Measurements from ENCODE around the gene PKIB. TPM values are rescaled to one million over a fixed set of nuclear protein-coding genes. Genes with fewer than 3 reads are reported as not detected.

Gene PKIB
- total RNA-seq, 1 donor from 2014 or later = 15.3 TPM

DNA sequence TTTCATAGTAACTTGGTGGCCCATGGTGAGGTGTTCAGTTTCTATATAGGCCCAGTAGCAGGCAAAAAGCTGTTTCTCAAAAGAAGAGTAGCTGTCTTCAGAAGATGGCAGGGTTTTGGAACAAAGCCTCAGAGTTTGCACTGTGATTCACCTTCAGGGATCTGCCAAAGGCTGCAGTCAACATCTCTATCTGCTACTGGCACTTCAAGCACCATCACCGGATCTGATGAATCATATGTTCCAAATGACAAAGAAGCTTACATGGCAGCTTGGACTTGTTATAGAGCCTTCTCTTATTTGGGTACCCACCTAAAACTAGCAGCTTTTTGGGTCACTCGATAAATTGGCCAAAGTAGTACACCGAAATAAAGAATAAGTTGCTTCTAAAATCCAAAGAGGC lies 39.5 kb downstream of the PKIB start:
- DNase-seq (ENCODE audit: low read depth) = no peak
- TF ChIP-seq, protein P1, sequence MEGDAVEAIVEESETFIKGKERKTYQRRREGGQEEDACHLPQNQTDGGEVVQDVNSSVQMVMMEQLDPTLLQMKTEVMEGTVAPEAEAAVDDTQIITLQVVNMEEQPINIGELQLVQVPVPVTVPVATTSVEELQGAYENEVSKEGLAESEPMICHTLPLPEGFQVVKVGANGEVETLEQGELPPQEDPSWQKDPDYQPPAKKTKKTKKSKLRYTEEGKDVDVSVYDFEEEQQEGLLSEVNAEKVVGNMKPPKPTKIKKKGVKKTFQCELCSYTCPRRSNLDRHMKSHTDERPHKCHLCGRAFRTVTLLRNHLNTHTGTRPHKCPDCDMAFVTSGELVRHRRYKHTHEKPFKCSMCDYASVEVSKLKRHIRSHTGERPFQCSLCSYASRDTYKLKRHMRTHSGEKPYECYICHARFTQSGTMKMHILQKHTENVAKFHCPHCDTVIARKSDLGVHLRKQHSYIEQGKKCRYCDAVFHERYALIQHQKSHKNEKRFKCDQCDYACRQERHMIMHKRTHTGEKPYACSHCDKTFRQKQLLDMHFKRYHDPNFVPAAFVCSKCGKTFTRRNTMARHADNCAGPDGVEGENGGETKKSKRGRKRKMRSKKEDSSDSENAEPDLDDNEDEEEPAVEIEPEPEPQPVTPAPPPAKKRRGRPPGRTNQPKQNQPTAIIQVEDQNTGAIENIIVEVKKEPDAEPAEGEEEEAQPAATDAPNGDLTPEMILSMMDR (IDR thresholded peaks at IDR 0.05; ENCODE audit: insufficient read depth, low read length, poor library complexity, severe bottlenecking) = no peak
- Histone ChIP-seq H3K36me3 (ENCODE audit: control insufficient read depth, insufficient read depth, low read length) (no peaks in the 10 kb centered on the region), H3K4me3 (ENCODE audit: low read depth, low read length) (no peak overlapping the region), H3K27me3 (ENCODE audit: control insufficient read depth, insufficient read depth, low read length) (no peaks in the 10 kb centered on the region)

DNA sequence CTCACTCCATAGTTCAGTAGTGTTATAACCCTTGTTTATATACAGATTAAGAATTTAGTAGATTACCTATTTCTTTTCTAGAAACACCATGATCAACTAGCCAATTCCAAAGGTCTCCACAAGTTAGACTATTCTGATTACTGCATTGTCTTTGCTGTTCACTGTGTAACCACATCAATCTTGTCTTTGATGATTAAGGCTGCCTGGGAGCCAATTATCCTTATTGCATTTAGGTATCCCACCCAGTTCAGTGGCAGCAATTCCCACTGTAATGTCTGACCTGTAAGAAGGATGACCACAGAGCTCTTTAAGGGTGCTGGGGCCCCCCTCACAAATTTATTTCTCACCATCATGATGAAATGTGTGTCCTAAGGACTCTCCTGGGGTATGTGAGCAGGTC lies 40.2 kb downstream of the PKIB start:
- Histone ChIP-seq H3K27me3 (ENCODE audit: control insufficient read depth, insufficient read depth, low read length) (no peaks in the 10 kb centered on the region), H3K4me3 (ENCODE audit: low read depth, low read length) (no peak overlapping the region), H3K36me3 (ENCODE audit: control insufficient read depth, insufficient read depth, low read length) (no peaks in the 10 kb centered on the region)
- TF ChIP-seq, protein P1 (IDR thresholded peaks at IDR 0.05; ENCODE audit: insufficient read depth, low read length, poor library complexity, severe bottlenecking) = no peak
- no peak for DNase-seq (ENCODE audit: low read depth)

DNA sequence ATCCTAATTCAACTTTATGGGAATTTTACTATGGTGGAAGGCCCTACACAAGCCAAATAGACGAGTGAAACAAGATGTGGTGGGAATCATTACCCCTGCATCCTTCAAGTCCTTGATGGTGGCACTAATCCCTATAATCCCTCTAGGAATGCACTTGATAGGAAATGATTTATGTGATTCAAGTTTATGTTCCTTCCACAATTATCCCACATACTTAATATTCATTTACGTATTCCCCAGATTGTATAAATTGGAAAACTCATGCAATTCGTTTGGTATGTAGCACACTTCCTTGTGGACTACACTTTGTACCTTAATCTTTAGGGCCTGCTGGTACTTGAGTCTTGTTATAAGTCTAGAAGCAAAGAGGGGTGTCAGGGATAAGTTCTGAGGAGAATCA lies 40.8 kb downstream of the PKIB start:
- TF ChIP-seq, protein P1 (IDR thresholded peaks at IDR 0.05; ENCODE audit: insufficient read depth, low read length, poor library complexity, severe bottlenecking) = no peak
- Histone ChIP-seq H3K4me3 (ENCODE audit: low read depth, low read length) (no peak overlapping the region), H3K27me3 (ENCODE audit: control insufficient read depth, insufficient read depth, low read length) (no peaks in the 10 kb centered on the region), H3K36me3 (ENCODE audit: control insufficient read depth, insufficient read depth, low read length) (no peaks in the 10 kb centered on the region)
- no peak for DNase-seq (ENCODE audit: low read depth)

DNA sequence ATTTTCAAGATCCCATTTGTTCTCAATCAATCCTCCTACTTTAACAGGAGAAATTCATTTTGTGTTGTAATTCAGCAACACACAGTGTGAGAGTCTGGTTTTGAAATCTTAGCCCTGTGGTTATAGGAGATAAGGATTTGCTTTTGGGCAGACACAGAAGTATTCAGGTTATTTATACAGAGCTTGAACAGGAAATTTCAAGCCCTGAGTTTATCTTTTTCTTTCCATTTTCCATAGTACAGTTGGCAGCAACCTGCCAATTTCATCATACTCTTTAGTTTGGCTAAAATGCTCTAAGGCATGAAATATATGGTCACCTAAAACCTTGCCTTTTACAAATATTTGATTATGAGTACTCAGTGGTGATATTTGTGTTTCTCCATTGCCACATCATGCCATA lies 41.4 kb downstream of the PKIB start:
- Histone ChIP-seq H3K27me3 (ENCODE audit: control insufficient read depth, insufficient read depth, low read length) (no peaks in the 10 kb centered on the region), H3K36me3 (ENCODE audit: control insufficient read depth, insufficient read depth, low read length) (no peaks in the 10 kb centered on the region), H3K4me3 (ENCODE audit: low read depth, low read length) (no peak overlapping the region)
- no peak for DNase-seq (ENCODE audit: low read depth)
- TF ChIP-seq, protein P1 (IDR thresholded peaks at IDR 0.05; ENCODE audit: insufficient read depth, low read length, poor library complexity, severe bottlenecking) = no peak

DNA sequence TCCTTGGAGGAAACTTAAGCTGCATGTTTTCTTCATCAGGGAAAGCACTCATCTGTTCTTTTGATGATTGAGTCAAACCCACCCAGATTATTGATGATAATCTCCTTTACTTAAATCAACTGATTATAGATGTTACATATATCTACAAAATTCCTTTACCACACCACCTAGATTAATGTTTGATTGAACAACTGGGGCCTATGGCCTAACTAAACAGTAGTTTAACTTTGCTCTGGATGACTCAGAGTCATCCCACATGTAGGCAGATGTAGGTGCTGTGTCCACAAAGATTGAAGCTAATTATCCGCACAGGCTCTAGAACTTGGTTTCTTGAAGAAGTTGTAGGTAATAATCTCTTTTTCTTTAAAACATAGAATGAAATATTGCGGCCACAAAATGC lies 42.2 kb downstream of the PKIB start:
- Histone ChIP-seq H3K4me3 (ENCODE audit: low read depth, low read length) (no peak overlapping the region), H3K27me3 (ENCODE audit: control insufficient read depth, insufficient read depth, low read length) (no peaks in the 10 kb centered on the region), H3K36me3 (ENCODE audit: control insufficient read depth, insufficient read depth, low read length) (no peaks in the 10 kb centered on the region)
- TF ChIP-seq, protein P1 (IDR thresholded peaks at IDR 0.05; ENCODE audit: insufficient read depth, low read length, poor library complexity, severe bottlenecking) = no peak
- peak; percentile 52 for DNase-seq (ENCODE audit: low read depth)

DNA sequence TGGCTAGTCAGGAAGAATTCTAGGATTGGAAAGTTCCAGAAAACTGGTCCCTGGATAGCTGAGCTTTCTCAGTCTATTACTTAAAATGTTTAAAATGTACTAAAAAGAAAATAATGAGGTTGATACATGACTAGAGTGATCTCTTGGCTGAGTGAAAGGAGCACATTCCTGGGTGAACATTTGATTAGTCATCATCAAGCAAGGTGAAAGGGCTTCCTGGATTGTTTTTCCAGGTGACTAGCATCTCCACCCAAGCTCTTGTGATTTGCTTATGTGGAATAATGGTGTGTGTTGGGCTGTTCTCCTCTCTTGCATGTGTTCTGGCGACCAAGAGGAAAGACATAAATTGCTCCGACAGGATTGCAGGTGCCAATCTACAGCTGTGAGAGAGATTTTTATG lies 42.9 kb downstream of the PKIB start:
- Histone ChIP-seq H3K27me3 (ENCODE audit: control insufficient read depth, insufficient read depth, low read length) (no peaks in the 10 kb centered on the region), H3K36me3 (ENCODE audit: control insufficient read depth, insufficient read depth, low read length) (no peaks in the 10 kb centered on the region), H3K4me3 (ENCODE audit: low read depth, low read length) (no peak overlapping the region)
- TF ChIP-seq, protein P1 (IDR thresholded peaks at IDR 0.05; ENCODE audit: insufficient read depth, low read length, poor library complexity, severe bottlenecking) = no peak
- peak; percentile 94 for DNase-seq (ENCODE audit: low read depth)

All from kidney epithelial cell (primary cell).